Spleen (tissue), 11 donors: ENCODE data around the gene ZEB1. TPM values are rescaled to one million over a fixed set of nuclear protein-coding genes. Genes with fewer than 3 reads are reported as not detected.

Source experiments
- DNase-seq: peaks from one replicate; pipeline ENCODE4 v3.0.0-alpha.2; 2020
- H3K27ac ChIP-seq, 8 donors: fragments of 200-600 bp; sonication (generic) in 7 of 8; 1 replicate in 4 of 8; 2 replicates in 4 of 8; pipeline versions ENCODE4 v1.5.0 to v1.8.0; 2016 to 2021; ENCODE audit warnings: inconsistent platforms in 4 of 8, mild to moderate bottlenecking in 4 of 8, moderate library complexity in 1 of 8
- H3K27me3 ChIP-seq, 7 donors: fragments of 200-600 bp; sonication (generic) in 6 of 7; replicated peaks in 1 of 7; 1 replicate in 4 of 7; 2 replicates in 3 of 7; pipeline versions ENCODE4 v1.5.0 to v1.8.0; 2016 to 2021; ENCODE audit warnings: inconsistent platforms in 3 of 7, mild to moderate bottlenecking in 1 of 7
- H3K36me3 ChIP-seq, 6 donors: fragments of 200-600 bp; sonication (generic) in 5 of 6; 1 replicate in 4 of 6; 2 replicates in 2 of 6; pipeline versions ENCODE4 v1.5.0 to v1.8.0; 2016 to 2021; ENCODE audit warnings: inconsistent platforms in 2 of 6
- H3K4me1 ChIP-seq, 6 donors: fragments of 200-600 bp; sonication (generic) in 5 of 6; 1 replicate in 3 of 6; 2 replicates in 3 of 6; pipeline versions ENCODE4 v1.5.0 to v1.8.0; 2016 to 2021; ENCODE audit warnings: inconsistent platforms in 3 of 6
- H3K4me3 ChIP-seq, 8 donors: fragments of 200-600 bp; sonication (generic) in 7 of 8; 1 replicate in 4 of 8; 2 replicates in 4 of 8; pipeline versions ENCODE4 v1.5.0 to v1.8.0; 2016 to 2021; ENCODE audit warnings: inconsistent platforms in 4 of 8, mild to moderate bottlenecking in 4 of 8, moderate library complexity in 2 of 8
- H3K9me3 ChIP-seq, 8 donors: fragments of 200-600 bp; sonication (generic) in 7 of 8; 1 replicate in 4 of 8; 2 replicates in 4 of 8; pipeline versions ENCODE4 v1.5.0 to v1.8.0; 2016 to 2021; ENCODE audit warnings: inconsistent platforms in 4 of 8
- POLR2A ChIP-seq, 3 donors: fragments of 450-650 bp; IDR thresholded peaks; one replicate each; pipeline ENCODE4 v1.5.1; 2017; ENCODE audit warnings: antibody characterized with exemption in 3 of 3, mild to moderate bottlenecking in 1 of 3
- POLR2AphosphoS5 ChIP-seq, 3 donors: sonication (generic); formaldehyde crosslinking; IDR thresholded peaks; one replicate each; pipeline ENCODE4 v1.5.1; 2017; ENCODE audit warnings: antibody characterized with exemption in 3 of 3
- WGBS, 5 donors: extraction: QIAGEN DNeasy Blood & Tissue Kit in 3 of 5; methylation state at CpG; one replicate each; pipeline versions ENCODE4 v1.1.5 to v1.1.7; 2013 to 2018; 5-methylcytosine and 5-hydroxymethylcytosine counted together
- intact Hi-C: fragments of 100-400 bp; cut with DNase I; formaldehyde crosslinking; loops from one replicate; pipeline ENCODE4 v1.15.0; 2023; ENCODE audit warnings: low total_unique reads
- polyA plus RNA-seq, 3 donors: library from polyadenylated mRNA; stranded (reverse); fragments of 200-250 nt; gene quantifications; one replicate each; pipeline ENCODE4 v1.2.1, GENCODE V29; 2013
- total RNA-seq, 7 donors: library from RNA; depleted of rRNA in 3 of 7; stranded (reverse); fragments of >200 nt in 3 of 7; fragmentation: NEBNext Ultra II Directional in 4 of 7; extraction: Animal tissue kit (Norgen Biotek cat#: 25700) in 4 of 7; gene quantifications; one replicate each; pipeline versions ENCODE4 v1.1.0 to v1.2.1, GENCODE V29; 2016 to 2021
- TF ChIP-seq, protein P1 (sequence below), 11 experiments: fragments of 200-600 bp in 7 of 11; fragments of 450-650 bp in 4 of 11; sonication (generic) in 4 of 11; IDR thresholded peaks in 8 of 11; conservative IDR thresholded peaks in 3 of 11; 1 replicate in 7 of 11; 2 replicates in 4 of 11; pipeline versions ENCODE4 v1.4.0 to v1.8.0; 2016 to 2021; ENCODE audit warnings: antibody characterized with exemption in 11 of 11, inconsistent platforms in 4 of 11, mild to moderate bottlenecking in 1 of 11
- donor health status: healthy with polysubstance abuse.
- donor health status: DM: no; HTN: no; CAD: no; lungs with moderate emphysema.
- donor health status: DM: no; HTN: no; CAD: no.
- donor health status: Bipolar disorder and iron deficiency.
- donor health status: healthy.
- donor health status: DM: no; HTN: no; CAD: no.
- donor health status: DM: yes; HTN: yes; CAD: no.

ZEB1 gene
- total and polyA plus RNA-seq, 10 donors = 6.6 to 51.8 (median 44.6) TPM

DNA sequence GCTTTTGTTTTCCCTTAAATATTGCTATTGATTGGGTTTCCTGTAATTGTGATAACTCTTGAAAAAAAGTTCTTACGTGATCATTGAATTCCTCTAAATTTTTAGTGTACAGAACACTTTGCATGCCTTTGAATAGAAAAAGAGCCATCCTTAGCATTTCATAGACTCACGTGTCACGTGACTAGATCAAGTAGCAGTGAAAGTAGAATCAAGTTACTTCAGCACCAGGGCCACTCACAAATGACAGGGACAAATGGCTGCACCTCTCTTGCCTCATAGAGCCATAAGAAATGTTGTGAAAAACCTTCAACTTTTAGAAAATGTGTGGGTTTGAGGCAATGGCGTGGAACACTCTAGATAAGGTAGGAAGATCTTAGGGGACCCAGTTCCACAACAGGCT lies 203.8 kb downstream of the ZEB1 start:
- H3K36me3 ChIP-seq = peaks cover 0 to 97% (median 32%) of the 10 kb centered on the region in 6 donors
- no peaks in the 10 kb centered on the region for H3K27me3 ChIP-seq
- H3K4me3 ChIP-seq = no peak overlapping the region
- H3K4me1 ChIP-seq = no peaks in the 10 kb centered on the region
- 95 to 98% (median 96%) methylated on average over 4 of the region's 4 CpGs for WGBS, 5 donors
- no peak overlapping the region for H3K27ac ChIP-seq
- intact Hi-C loops = no loop called here
- H3K9me3 ChIP-seq = no peaks in the 10 kb centered on the region
- DNase-seq = no peak
- TF ChIP-seq POLR2AphosphoS5 (IDR thresholded peaks at IDR 0.05) (no peak), POLR2A (IDR thresholded peaks at IDR 0.05) (no peak)
- TF ChIP-seq, protein P1, sequence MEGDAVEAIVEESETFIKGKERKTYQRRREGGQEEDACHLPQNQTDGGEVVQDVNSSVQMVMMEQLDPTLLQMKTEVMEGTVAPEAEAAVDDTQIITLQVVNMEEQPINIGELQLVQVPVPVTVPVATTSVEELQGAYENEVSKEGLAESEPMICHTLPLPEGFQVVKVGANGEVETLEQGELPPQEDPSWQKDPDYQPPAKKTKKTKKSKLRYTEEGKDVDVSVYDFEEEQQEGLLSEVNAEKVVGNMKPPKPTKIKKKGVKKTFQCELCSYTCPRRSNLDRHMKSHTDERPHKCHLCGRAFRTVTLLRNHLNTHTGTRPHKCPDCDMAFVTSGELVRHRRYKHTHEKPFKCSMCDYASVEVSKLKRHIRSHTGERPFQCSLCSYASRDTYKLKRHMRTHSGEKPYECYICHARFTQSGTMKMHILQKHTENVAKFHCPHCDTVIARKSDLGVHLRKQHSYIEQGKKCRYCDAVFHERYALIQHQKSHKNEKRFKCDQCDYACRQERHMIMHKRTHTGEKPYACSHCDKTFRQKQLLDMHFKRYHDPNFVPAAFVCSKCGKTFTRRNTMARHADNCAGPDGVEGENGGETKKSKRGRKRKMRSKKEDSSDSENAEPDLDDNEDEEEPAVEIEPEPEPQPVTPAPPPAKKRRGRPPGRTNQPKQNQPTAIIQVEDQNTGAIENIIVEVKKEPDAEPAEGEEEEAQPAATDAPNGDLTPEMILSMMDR (IDR thresholded peaks at IDR 0.05 in 8 of 11, conservative IDR thresholded peaks at IDR 0.05 in 3 of 11) = no peak

DNA sequence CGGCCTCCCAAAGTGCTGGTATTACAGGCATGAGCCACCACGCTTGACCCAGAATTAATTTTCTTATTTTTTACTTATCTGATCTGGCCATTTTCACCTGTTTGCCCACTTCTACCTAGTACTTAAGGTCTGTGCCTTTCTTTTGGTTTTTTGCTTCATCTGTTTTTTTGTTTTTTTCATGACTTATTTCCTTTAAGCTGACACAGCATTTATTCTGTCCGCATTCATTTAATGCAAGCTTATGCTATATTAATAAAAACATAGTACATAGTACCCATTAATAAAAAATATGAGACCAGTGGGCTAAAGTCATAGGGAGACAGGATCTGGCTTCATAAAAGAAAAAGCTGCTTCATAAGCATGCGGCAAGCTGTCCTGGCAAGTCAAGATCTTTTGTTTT lies 205.4 kb downstream of the ZEB1 start:
- Histone ChIP-seq H3K4me3 (no peak overlapping the region), H3K27me3 (no peaks in the 10 kb centered on the region), H3K36me3 (peaks cover 0 to 85% (median 28%) of the 10 kb centered on the region in 6 donors), H3K4me1 (no peaks in the 10 kb centered on the region), H3K27ac (no peak overlapping the region), H3K9me3 (no peaks in the 10 kb centered on the region)
- TF ChIP-seq POLR2AphosphoS5 (IDR thresholded peaks at IDR 0.05) (no peak), POLR2A (IDR thresholded peaks at IDR 0.05) (no peak)
- TF ChIP-seq, protein P1 (IDR thresholded peaks at IDR 0.05 in 8 of 11, conservative IDR thresholded peaks at IDR 0.05 in 3 of 11) = no peak
- WGBS, 5 donors = 94 to 95% (median 95%) methylated on average over 4 of the region's 4 CpGs
- DNase-seq = no peak
- intact Hi-C loops = no loop called here

DNA sequence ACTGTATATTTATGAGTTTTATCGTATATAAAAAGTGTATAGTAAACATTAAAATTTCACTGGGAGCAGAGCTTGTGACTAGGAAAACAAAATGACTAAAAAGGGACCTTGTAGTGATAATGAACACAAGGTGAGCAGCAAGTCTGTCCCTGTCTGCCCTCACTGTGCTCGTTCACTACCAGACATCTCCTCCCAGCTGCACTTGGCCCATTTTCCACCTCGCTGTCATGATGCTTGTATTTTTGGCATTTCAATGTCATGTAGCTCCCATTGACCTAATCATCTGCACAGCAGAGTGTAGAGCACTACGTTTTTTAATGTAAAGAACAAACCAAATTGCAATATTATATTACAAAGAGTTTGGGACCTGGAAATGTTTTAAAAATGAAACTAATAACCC lies 207.2 kb downstream of the ZEB1 start:
- Histone ChIP-seq H3K36me3 (peaks cover 0 to 67% (median 20%) of the 10 kb centered on the region in 6 donors), H3K4me3 (no peak overlapping the region), H3K27me3 (no peaks in the 10 kb centered on the region), H3K9me3 (no peaks in the 10 kb centered on the region), H3K4me1 (no peaks in the 10 kb centered on the region), H3K27ac (no peak overlapping the region)
- 84 to 97% (median 90%) methylated on average over 4 of the region's 4 CpGs for WGBS, 5 donors
- TF ChIP-seq POLR2AphosphoS5 (IDR thresholded peaks at IDR 0.05) = no peak
- no peak for TF ChIP-seq POLR2A (IDR thresholded peaks at IDR 0.05)
- TF ChIP-seq, protein P1 (IDR thresholded peaks at IDR 0.05 in 8 of 11, conservative IDR thresholded peaks at IDR 0.05 in 3 of 11) = no peak
- DNase-seq = no peak
- intact Hi-C loops = no loop called here

DNA sequence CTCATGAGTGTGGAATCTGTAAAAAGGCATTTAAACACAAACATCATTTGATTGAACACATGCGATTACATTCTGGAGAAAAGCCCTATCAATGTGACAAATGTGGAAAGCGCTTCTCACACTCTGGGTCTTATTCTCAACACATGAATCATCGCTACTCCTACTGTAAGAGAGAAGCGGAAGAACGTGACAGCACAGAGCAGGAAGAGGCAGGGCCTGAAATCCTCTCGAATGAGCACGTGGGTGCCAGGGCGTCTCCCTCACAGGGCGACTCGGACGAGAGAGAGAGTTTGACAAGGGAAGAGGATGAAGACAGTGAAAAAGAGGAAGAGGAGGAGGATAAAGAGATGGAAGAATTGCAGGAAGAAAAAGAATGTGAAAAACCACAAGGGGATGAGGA lies 207.7 kb downstream of the ZEB1 start:
- DNase-seq = peak; percentile 62
- Histone ChIP-seq H3K9me3 (no peaks in the 10 kb centered on the region), H3K27ac (no peak overlapping the region), H3K4me3 (no peak overlapping the region), H3K36me3 (peaks cover 0 to 62% (median 18%) of the 10 kb centered on the region in 6 donors), H3K4me1 (no peaks in the 10 kb centered on the region), H3K27me3 (no peaks in the 10 kb centered on the region)
- intact Hi-C loops = no loop called here
- WGBS, 5 donors = 83 to 90% (median 87%) methylated on average over 11 of the region's 11 CpGs
- TF ChIP-seq, protein P1 (IDR thresholded peaks at IDR 0.05 in 8 of 11, conservative IDR thresholded peaks at IDR 0.05 in 3 of 11) = no peak
- TF ChIP-seq POLR2AphosphoS5 (IDR thresholded peaks at IDR 0.05) (no peak), POLR2A (IDR thresholded peaks at IDR 0.05) (no peak)
